ENCODE data around the gene LIN28B. TPM values are rescaled to one million over a fixed set of nuclear protein-coding genes. Genes with fewer than 3 reads are reported as not detected.

LIN28B gene
- total RNA-seq, 1 experiment from 2014 or later, result not detected

DNA sequence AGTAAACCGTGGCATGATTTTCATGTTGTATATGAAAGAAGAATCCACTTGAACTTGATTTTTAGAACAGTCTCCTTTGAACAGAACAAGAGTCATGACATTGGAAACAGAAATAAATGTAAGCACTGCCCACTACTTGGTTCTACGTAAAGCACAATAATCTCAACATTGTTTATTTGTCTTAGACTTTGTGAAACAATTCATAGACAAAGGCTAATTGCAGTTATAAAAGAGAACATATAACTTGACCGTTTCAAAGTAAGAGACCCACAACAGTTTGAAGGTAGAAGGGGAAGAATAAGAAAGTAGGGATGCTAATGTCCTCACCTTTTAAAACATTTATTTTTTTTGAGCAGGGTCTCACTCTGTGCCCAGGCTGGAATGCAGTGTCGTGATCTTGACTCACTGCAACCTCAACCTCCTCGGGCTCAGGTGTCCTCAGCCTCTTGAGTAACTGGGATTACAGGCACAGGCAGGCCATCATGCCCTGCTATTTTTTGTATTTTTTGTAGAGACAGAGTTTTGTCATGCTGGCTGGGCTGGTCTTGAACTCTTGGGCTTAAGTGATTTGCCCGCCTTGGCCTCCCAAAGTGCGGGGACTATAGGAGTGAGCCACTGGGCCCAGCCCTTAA lies 151.8 kb downstream of the LIN28B start:
- DNase-seq (ENCODE audit: low spot score), result no peak

DNA sequence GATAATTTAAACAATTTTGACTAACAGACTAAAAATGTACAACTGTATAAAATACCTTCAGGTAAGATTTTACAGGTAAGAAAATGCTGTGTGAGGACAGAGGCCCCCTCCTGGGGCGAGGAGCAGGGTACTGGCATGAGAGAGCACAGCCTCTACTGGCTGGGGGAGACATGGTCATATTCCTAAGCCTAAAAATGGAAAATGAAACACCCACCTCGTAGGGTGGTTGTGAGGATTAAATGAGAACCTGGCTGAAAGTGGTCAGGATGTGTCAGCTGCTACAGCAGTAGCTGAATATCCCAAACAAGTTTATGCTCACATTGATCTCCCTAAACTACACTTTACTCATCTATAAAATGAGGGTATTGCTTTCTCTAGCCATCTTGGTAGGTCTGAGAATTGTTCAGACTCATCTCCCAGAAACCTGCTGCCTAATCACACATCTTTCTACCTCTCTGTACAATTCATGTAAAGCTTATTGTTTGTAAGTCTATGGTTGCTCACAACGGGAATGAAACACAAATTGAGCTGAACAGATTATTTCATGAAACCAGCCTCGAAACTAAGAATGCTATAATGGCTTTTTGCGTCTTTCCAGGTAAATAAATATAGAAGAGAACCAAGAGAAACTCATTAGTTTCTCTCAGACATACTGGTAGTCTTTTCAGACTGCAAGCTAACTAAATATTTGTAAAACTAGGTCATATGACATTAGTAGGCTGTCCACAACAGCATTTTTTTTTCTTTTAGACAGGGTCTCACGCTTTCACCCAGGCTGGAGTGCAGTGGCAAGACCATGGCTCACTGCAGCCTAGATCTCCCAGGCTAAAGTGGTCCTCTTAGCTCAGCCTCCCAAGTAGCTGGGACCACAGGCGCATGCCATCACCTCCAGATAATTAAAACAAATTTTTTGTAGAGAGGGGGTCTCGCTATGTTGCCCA lies 153.3 kb downstream of the LIN28B start:
- DNase-seq (ENCODE audit: low spot score), result no peak

DNA sequence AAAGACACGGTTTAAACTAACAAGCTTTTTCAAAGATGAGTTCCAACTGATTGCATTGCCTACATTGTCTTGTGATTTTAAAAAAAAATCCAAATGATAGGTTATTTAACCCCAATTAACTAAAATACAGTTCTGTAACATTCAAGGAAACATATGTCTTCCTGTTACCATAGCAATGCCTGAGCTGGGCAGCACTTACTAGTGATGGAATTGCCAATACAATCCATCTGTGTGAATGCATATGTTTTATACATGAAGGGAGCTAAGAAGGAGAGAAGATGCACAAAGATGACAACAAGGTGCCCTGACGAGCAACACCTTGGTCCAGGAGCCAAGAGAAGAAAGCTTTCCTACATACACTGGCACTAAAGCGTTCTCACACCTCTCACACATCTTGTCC lies 154.2 kb downstream of the LIN28B start:
- no peak for DNase-seq (ENCODE audit: low spot score)

DNA sequence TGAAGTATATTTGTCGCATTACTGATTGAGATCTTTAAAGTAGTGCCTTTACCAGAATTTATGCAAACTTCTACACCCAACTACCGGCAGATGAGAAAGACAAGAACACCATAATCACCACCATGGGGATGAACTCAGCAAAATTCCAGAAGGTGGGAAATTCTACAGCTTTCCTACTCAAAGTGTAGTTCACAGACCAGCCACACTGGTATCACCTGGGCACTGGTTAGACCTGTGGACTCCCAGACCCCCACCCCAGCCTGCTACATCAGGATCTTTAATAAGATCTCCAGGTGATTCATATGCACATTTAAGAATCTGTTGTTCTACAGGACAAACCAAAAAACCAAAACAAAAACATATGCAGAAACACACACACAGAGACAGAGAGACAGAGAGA lies 155.0 kb downstream of the LIN28B start:
- DNase-seq (ENCODE audit: low spot score), result no peak

DNA sequence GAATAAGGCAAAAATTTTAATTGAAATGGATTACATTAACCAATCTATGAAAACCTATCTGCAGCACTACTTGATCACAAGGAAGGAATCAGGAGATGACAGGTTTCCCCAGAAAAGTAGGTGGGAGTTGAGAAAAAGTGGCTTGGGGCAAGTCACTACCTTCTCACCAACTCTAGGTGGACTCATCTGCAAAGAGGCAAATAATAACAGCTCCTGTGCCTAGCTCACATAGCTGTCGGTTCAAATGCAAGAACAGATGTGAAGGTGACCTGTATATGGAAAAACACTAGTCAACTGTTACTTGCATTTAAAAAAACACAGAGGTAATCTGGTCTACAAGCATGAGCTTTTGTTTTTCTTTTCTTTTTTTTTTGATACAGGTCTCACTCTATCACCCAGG lies 155.7 kb downstream of the LIN28B start:
- no peak for DNase-seq (ENCODE audit: low spot score)

GRCh38 chr6:105113422-105113821 lies 156.5 kb downstream of the LIN28B start:
- DNase-seq (ENCODE audit: low spot score), result no peak

- DNase-seq (ENCODE audit: low spot score), result no peak
Observed at GRCh38 chr6:105116150-105116549, 159.2 kb downstream of the LIN28B start.

GRCh38 chr6:105120570-105120969 lies 163.7 kb downstream of the LIN28B start:
- DNase-seq (ENCODE audit: low spot score), result no peak

- no peak for DNase-seq (ENCODE audit: low spot score)
Observed at GRCh38 chr6:105121981-105122380, 165.1 kb downstream of the LIN28B start.

DNA sequence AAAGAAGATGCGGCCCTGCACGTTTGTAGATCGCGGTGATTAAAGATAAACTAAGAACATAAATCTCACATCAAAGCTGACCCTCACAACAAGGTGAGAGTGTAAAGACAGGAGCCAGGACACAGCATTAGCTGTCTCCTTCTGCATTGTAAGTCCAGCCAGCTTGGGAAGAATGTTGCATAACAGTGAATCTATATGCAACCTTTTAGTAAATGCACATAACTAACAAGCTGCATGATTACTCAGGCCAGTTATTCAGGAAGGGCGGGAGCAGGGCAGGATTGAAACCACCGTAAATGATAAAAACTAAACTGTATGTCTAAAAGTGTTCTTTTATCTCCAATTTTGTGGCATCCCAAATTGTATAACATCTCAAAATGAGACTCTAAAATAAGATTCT lies 165.8 kb downstream of the LIN28B start:
- no peak for DNase-seq (ENCODE audit: low spot score)

Small RNA genes within 50 kb of the gene (small RNA-seq; reads per million reads assigned to genes)
- gene RNU6-1106P, result not detected

Other genes with a start within 250 kb of the LIN28B start
- 0.36 and 0.55 TPM in 2 replicates for gene HACE1, start 97.2 kb upstream of the LIN28B start, total RNA-seq (2014; rRNA removed; shearing (Covaris generic))
- not detected in 2 replicates for gene POPDC3, start 222.9 kb downstream of the LIN28B start, total RNA-seq (2014; rRNA removed; shearing (Covaris generic))

Data from HT-29 (cell line).